NCI-H446 (cell line): ENCODE results near the gene NUAK2.

Experiments used
- DNase-seq, 2 experiments: peaks; one replicate each; lab custom pipeline; 2025; lab: John Stamatoyannopoulos, UW

The NUAK2 gene

DNA sequence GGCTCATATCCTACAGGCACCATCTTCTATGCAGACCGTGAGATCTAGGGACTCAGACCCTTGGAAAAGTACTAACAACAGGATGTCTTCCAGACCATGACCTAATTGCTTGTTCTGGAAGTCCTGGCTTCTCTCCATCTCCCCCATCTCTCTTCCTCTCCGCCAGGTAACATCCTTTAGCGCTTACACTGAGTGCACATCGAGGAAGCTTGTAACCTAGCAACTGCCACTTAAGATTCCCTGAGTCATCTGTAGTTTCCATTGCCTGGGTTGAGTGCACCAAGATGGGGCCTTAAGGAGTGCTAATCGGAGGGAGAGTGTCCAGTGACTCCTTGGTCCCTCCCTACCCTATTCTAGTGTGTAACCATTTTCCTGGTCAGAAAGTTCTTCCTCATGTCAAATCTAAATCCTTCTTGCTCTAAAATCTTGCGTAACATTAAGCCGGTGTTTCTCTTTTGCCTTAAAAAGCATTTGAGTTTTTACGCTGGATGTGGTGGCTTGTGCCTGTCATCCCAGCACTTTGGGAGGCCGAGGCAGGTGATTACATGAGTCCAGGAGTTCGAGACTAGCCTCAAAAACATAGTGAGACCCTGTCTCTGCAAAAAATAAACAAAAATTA is 25.5 kb upstream of the NUAK2 start:
- no peak for DNase-seq

- no peak for DNase-seq
Observed at GRCh38 chr1:205345761-205346160, 24.2 kb upstream of the NUAK2 start.

- no peak for DNase-seq
Observed at GRCh38 chr1:205344066-205344928, 22.8 kb upstream of the NUAK2 start.

DNA sequence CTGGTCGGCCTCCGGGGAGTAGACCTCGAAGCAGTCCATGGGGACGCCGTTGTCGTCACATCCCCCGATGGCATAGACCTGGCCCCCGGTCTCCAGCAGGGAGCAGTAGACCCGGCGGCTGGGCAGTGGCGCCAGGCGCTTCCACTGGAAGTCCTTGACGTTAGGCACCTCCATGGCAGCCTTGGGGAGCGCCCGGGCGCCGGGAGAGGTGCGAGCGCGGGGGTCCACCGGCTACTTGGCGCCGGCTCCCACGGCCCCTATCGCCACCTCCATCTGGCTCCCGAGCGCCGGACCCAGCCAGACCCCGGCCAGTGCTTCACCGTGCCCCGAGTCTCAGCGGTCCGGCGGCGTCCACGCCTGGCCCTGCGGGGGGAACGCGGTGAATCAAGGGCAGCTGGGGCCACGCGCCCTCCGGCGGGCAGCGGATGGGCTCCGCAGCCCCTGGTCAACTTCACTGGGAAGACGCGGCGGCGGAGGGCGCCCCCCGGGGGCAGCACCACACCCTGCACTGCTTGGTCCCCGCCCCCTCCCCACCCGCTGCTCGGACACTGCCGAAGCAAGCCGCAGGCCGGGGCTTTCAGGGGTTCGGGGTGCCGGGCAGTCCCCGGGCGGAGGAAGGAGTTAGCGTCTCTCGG is 22.0 kb upstream of the NUAK2 start:
- DNase-seq = no peak

DNA sequence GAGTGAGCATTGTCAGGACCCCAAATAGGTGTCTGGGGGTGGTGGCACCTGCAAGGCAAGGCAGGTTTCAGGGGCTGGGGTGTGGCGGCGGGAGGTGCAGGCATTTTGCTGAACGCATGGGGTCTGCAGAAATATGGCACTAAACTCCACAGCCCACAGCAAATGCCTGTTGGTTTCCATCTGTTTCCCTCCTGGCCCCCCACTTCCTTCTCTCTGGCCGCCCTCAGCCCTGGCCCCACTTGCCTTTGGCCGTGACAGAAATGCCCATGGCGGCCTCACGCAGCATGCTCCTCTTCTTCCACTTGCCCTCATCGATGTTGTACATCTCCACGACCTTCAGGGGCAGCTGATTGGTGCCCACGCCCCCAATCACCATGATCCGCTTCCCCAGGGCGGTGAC is 21.4 kb upstream of the NUAK2 start:
- no peak for DNase-seq

DNA sequence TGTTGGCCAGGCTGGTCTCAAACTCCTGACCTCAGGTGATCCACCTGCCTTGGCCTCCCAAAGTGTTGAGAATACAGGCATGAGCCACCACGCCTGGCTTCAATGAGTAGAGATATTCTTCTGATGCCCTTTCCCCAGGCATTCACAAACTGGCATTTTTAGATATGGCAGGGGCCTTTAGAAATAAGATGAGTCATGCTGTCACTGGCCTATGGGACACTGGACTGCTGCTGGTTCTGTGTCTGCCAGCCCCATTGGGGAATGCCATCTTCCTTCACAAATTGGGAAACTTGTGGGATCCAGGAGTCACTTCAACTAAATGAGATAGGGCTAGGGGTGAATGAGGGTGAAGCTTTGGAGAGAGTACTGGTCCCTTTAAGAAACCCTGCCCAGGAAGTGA is 19.1 kb upstream of the NUAK2 start:
- DNase-seq = no peak

DNA sequence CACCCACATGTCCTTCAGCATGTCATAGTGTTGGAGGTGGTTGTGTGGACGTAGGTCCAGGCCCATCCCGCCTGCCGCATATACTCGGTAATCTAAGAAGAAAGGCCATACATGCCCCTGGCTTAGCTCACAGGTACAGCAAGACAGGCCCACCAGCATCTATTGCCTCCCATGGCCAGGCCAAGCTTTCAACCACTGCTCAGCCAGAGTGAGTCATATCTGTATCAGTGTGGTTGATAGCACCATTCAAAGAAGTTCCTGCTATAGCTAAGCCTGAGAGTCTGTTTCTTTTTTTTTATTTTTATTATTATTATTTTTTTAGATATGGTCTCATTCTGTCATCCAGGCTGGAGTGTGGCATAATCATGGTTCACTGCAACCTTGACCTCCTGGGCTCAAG is 18.2 kb upstream of the NUAK2 start:
- DNase-seq = no peak

GRCh38 chr1:205339197-205339702 is 17.7 kb upstream of the NUAK2 start:
- no peak for DNase-seq

DNA sequence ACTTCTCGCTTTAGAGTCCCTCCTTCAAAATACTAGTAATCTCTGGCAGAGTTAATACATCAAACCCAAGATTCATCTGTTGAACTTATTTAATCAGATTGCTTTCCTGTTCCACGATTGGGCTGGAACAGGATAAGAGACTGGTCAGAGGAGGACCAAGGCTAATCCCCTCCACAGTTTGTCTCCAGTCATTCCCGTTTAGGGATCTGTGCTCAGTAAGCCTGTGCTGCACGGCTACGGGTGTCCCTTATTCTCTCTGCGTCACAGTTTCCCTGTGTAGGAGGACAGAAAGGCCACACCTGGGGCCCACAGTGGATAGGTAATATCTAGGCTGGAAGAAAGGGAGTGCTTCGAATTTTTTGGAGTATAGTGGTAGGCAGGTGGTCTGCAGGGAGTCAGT is 16.5 kb upstream of the NUAK2 start:
- no peak for DNase-seq

DNA sequence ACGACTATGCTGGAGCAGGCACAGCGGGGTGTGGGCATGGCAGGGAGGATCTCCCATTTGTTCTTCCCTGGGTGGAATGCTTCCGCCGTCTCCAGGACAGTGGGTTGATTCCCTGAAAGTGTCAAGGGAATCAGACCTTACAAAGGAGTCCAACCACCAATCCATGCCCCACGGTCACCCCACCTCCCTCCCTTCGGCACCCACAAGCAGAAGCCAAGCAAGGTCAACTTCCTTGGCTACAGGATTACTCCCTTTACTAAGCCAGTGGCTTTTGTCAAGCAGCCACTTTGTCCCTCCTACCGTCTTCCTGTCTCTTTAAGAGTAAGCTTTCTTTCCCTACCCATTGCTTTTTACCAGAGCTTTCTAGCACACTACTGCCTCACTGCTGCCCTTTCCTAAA is 15.9 kb upstream of the NUAK2 start:
- DNase-seq = no peak

- DNase-seq = peak; percentile 31 to 84
Observed at GRCh38 chr1:205335692-205336091, 14.1 kb upstream of the NUAK2 start.

- no peak for DNase-seq
Observed at GRCh38 chr1:205332015-205332791, 10.7 kb upstream of the NUAK2 start.

DNA sequence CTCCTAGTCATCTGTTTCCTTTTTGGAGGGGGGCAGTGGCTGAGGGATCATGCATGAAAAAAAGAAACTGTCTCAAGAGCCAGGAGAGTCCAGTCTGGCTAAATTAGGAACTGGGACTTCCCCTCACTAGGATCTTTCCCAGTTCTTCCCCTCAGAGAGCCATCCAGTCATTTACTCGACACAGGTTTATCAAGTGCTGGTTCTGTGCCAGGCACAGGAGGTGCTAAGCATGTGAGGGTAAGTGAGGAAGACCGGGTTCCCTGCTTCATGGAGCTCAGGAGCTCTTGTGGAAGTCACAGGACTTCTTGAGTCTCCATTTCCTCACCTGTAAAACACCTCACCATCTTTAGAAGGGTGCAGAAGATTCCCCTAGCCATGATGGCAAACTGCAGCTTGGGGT is 8.6 kb upstream of the NUAK2 start:
- no peak for DNase-seq

DNA sequence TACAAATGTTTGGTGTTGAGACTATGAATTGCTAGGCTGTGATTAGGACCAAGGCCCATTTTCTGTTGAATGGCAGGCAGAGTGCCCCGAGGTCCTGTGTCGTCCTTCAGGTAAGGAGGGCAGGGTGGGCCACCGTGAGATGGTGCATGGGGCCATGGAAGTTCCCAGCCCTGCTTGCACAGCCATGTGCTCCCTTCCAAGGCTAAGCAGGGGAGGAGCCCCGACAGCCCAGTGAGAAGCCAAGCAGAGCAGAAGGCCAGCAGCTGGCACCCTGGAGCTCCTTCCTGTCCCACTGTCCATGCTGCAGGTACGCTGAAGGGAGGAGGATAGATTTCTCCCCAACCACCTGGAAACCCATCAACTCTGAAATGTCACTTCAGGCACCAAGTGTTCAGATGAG is 8.2 kb upstream of the NUAK2 start:
- DNase-seq = no peak

GRCh38 chr1:205328476-205328875 is 6.9 kb upstream of the NUAK2 start:
- no peak for DNase-seq

DNA sequence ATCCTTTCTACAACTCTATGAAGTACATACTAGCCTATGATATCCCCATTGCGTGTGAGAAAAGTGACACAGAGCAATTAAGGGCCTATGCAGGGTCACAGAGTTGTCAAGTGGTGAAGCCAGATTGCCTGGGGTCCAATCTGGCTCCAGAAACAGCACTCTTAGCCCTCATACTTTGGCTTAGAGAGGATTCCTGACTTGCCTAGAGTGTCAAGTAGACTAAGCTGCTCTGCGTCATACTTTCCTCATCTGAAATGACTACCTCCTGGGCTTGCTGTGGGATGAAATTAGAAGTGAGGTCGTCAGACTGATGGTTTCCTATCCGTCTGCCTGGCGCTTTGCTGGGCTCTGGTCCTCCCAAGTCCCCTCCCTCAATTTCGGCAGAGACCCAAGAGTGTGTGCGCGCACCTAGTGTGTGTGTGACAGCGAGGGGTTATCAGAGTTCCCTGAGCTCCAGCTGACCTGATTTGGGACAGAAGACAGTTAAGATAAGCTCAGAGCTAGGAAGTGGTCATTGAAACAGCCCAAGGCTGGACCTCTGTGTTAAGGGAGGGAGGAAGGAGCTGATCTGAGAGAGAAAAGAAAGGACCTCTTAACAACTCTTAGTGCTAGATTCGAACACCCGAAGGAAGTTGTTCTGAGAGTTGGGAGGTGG is 5.4 kb upstream of the NUAK2 start:
- DNase-seq = no peak

- DNase-seq = peak; percentile 45 to 77
Observed at GRCh38 chr1:205325334-205325884, 3.9 kb upstream of the NUAK2 start.

GRCh38 chr1:205324781-205325180 is 3.2 kb upstream of the NUAK2 start:
- DNase-seq = no peak

DNA sequence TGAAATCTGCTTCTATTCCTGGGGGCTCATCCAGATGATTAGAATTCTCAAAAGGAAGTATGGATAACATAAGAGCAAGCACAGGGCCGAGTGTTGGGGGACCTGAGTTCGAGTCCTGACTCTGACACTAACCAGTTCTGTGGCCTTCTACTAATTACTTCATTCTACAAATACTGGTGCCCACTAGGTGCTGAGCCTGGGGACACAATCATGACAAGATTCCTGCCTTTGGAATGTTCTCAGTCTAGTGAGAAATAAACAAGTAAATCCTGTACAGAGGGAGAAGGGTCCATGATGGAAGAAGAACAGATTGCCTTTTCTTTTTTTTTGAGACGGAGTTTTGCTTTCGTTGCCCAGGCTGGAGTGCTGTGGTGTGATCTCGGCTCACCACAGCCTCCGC is 2.2 kb upstream of the NUAK2 start:
- no peak for DNase-seq

GRCh38 chr1:205321959-205322283 is 376 bp upstream of the NUAK2 start:
- DNase-seq = no peak
